HG03457 (cell line): ENCODE results near the gene IFITM2.
"Not testable (repeated sequence)": the region's sequence is repeated elsewhere in the genome, so short reads cannot be mapped to it uniquely, and the experiment has no call there.

Source experiments
- ATAC-seq: cut with Tn5 transposase; IDR thresholded peaks from one replicate; pipeline ENCODE4 v1.9.1; 2021; ENCODE audit warnings: moderate number of reproducible peaks; ENCODE audit not compliant: unreplicated experiment

The IFITM2 gene

DNA sequence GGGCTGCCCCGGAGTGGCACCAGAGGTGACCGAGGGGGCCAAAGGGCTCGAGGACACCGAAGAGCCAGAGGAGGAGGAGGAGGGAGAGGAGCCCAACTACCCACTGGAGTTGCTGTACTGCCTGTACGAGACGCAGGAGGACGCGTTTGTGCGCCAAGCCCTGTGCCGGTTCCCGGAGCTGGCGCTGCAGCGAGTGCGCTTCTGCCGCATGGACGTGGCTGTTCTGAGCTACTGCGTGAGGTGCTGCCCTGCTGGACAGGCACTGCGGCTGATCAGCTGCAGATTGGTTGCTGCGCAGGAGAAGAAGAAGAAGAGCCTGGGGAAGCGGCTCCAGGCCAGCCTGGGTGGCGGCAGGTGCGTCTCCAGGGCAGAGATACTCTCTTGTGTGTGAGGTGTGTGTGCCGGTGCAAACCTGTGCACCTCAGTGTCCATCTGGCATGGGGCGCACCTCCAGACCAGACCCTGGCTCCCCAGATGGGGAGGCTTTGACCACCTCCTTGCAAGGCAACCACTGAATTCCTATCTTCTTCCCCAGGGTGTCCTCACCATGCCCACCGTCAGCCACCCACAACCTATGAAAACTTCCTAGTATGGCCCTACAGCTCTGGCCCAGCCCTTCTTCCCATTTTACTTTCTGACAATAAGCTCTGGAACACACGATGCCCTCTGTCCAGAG, 26.0 kb upstream of the IFITM2 start:
- ATAC-seq, result no peak

DNA sequence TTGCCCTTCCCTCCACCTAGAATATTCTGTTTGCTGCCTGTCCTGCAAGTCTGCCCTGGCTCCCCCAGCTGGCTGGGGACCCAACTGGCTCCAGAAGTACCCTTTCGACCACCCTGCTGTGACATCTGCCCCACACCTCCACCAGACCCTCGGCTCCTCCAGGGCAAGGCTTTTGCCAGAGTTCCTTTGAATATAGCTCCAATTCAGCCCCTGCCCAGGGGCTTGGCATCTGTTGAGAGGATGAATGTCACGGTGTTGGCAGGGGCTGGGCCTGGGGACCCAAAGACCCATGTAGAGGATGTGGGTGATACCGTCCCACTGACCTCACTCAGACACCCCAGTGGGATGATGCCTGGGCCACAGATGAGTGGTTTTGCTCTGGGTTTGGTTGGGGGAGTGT, 25.4 kb upstream of the IFITM2 start:
- no peak for ATAC-seq

DNA sequence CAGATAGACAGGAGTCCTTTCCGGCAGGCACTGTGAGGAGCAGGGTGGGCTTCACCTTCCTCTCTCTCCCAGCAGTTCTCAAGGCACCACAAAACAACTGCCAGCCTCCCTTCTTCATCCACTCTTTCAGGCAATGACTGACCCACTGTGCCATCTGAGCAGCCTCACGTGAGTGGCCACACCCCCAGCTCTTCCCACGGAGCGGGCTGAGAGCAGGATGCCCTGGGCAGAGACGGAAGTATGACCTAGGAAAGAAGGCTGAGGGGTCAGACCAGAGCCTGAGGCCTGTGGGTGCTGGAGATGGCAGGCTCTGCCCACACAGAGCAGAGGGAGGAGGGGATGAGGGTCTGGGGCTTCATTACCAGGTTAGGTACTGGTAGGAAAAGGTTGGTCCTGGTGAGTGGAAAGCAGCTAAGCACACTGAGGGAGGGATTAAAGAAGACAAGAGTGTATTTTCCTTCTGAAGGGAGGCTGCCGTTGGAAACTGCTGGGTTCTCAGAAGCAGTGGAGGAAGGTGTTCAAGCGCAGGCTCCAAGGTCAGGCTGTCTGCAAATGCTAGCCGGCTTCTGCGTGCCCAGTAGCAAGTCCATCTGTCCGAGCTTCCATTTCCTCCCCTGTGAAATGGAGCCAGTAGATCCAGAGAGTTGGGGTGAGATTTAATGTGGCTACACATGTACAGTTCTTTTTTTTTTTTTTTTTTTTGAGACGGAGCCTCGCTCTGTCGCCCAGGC, 24.8 kb upstream of the IFITM2 start:
- no peak for ATAC-seq

DNA sequence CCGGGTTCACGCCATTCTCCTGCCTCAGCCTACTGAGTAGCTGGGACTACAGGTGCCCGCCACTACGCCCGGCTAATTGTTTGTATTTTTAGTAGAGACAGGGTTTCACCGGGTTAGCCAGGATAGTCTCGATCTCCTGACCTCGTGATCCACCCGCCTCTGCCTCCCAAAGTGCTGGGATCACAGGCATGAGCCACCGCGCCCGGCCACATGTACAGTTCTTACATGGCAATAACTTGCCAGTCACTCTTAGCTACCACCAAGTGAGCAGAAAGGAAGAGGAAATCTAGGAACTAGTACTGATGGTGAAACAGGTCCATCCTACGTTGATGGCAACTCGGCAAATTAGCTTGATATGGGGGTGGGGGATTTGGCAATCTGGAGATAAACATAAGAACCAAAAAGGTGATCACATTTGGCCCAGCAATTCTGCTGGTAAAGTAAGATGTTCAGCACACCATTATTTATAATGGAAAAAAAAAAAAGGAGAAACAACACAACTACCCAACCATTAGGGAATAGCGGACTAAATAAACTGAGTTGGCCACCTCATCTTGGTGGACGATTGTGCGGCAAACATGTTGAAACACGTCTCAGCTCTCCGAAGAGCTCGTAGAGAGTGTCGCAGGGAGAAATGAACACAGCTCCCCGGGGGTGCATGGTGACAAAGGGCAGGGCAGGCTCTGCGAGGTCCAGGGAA, 24.1 kb upstream of the IFITM2 start:
- no peak for ATAC-seq

DNA sequence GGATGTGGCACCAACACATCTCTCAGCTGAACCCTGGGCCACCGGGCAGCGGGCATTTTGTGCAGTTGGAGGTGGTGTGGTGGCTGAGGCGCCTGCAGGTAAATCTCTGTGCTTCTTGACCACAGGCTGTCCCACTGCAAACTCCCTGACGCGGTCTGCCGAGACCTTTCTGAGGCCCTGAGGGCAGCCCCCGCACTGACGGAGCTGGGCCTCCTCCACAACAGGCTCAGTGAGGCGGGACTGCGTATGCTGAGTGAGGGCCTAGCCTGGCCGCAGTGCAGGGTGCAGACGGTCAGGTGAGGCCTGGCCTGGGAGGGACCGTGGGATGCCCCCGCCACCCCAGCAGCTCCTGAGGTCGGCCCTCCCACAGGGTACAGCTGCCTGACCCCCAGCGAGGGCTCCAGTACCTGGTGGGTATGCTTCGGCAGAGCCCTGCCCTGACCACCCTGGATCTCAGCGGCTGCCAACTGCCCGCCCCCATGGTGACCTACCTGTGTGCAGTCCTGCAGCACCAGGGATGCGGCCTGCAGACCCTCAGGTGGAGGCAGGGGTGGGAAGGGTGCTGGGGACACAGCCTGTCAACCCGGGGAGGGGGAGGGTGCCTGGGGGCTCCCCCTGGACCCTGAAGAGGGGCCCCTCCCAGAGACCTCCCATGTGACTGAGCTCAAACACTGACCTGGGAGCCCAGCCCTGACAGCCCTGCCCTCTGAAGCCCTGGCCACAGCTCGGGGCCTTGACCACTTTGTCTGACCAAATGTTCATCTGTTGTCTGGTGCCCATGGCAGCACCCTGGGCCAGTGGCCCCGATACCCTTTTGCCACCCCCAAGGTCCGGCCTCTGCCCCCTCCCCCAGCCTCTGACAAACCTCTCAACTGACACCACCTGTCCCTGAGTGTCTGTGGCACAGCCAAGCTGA, 23.3 kb upstream of the IFITM2 start:
- ATAC-seq, result no peak

GRCh38 chr11:285021-285893, 22.4 kb upstream of the IFITM2 start:
- no peak for ATAC-seq

DNA sequence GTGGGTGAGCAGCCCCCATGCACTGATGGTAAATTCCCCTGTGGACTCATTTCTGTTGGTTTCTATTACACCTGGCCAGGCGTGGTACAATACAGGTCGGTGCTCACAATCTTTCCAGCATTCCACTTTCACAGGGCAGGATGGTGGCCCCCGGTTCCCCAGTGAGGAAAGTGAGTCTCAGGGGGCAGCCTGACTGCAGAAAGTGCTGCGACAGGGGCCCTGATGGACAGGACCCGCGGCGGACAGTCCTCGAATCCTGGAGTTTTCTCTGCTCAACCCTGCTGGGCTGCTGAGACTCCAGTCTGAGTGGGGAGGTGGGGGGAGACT, 21.8 kb upstream of the IFITM2 start:
- no peak for ATAC-seq

GRCh38 chr11:286977-287820, 20.4 kb upstream of the IFITM2 start:
- ATAC-seq, result not testable (repeated sequence)

DNA sequence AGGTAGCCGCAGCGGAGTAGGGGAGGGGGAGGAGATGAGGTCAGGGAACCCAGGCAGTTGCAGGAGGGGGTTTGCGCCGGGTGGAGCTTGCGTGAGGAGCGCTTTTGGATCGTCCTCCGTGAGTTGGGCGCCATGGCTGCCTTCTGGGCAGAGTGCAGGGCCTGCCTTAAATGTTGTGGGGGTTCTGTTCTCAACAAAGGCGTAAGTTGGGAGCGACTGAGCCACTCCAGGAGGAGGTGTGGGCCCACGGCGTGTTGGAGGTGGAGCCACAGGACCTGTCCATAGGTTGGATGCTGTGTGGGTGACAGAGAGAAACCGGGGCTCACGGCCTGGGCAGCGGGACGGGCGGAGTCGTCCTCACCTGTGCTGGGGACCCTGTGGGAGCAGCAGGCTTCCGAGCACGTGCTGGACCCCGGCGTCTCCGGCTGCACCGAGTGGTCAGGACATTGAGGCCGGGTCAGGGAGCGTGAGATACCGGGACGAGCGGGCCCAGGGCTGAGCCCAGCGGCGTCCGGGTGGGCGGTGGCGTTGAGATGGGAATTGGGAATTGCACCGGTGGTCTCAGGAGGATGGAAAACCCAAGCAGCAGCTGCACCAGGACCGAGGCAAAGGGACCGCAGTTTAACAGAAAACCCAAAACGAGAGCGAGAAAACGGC, 19.7 kb upstream of the IFITM2 start:
- no peak for ATAC-seq

DNA sequence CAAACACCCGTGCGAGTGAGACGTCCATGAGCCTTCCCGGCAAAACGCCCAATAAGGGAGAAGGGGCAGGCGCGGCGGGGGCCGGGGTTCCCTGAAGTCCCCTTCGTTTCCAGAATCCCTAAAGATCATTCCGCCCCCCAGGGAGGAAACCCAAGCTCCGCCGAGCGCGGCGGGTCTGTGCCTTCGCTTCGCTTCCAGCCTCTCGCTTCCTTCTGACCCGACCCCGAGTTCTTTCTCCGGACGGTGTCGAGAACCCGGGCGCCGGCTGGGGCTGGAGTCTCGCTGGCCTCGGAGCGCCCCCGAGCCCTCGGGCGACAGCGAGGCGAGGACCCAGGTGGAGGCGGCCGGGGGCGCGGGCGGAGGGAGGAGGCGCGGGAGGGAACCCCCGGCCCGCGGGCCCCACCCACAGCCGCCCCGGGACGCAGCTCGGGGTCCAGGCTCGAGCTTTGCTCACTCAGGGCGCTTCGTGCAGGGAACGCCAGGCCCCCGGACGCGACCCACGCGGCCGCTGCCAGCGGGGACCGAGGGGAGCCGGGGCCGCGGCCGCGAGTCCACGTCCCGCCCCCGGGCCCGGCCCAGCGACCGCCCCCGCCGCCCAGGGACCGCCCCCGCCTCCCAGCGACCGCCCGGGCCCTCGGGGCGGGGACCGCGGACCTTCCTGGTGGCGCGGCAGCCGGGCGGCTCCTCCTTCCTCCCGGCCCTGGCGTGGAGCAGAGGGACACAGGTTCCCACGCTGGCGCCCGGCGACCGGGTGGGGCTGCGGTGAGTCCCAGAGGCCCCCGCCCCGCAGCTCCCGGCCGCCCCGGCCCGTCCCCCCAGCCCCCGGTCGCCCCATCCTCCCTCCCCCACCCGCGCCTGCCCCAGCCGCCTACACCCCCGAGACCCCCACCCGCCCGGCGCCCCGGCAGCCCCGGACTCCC, 18.9 kb upstream of the IFITM2 start, which contains the start of gene PGGHG:
PGGHG (plus strand) TSS at position 649 of the 920 bp plus-strand sequence. CDS start 691 bp downstream, outside the sequence.
- no peak for ATAC-seq

GRCh38 chr11:289398-289711, 18.3 kb upstream of the IFITM2 start:
- ATAC-seq, result no peak

- no peak for ATAC-seq
Observed at GRCh38 chr11:289712-290620, 17.6 kb upstream of the IFITM2 start.

- ATAC-seq, result no peak
Observed at GRCh38 chr11:290621-291231, 16.9 kb upstream of the IFITM2 start.

- ATAC-seq, result no peak
Observed at GRCh38 chr11:291281-292210, 16.1 kb upstream of the IFITM2 start.
